WTC11 (cell line): ENCODE measurements around the gene C1orf159.
A peak's percentile ranks its signal among the peaks of the same experiment; 100 is the strongest.

ENCODE experiments used
- CTCF ChIP-seq: fragments of 200-600 bp; IDR thresholded peaks from 2 replicates; pipeline ENCODE4 v1.8.0; 2022; ENCODE audit warnings: antibody characterized with exemption
- MAX ChIP-seq: sonication (generic); formaldehyde crosslinking; IDR thresholded peaks from 2 replicates; pipeline ENCODE4 v1.8.0; 2022; ENCODE audit warnings: mild to moderate bottlenecking, missing genetic modification reagents

GRCh38 chr1:1069056-1069710, 46.7 kb downstream of the C1orf159 start:
- no peak for TF ChIP-seq CTCF
- TF ChIP-seq MAX (CRISPR knock-in tag), result 0 out of 2 replicates have a peak, but pooled peaks have one; percentile 51
